HepG2 (cell line): ENCODE results near the gene WASF1. TPM values are rescaled to one million over a fixed set of nuclear protein-coding genes. Genes with fewer than 3 reads are reported as not detected.

Source experiments
- ATAC-seq: fragments of 200-7000 bp; cut with Tn5 transposase; 3 replicates; pipeline ENCODE4 v1.9.1; 2020; ENCODE audit warnings: mild to moderate bottlenecking, moderate library complexity
- BruUV-seq: library from RNA; stranded (reverse); fragments of 400-500 nt; replicated peaks from 2 replicates; lab custom pipeline; 2021; lab: Mats Ljungman, UMichigan
- CTCF ChIA-PET: fragments of 300-600 bp; formaldehyde crosslinking; extraction: SDS; loops from one replicate; lab custom pipeline; 2021; ENCODE audit warnings: low total read pairs, inconsistent platforms, low intra/inter-chr PET ratio; lab: Yijun Ruan, JAX
- POLR2A ChIA-PET: fragments of 350-600 bp; sonication (Branson Sonifier 250); formaldehyde crosslinking; loops from one replicate; lab custom pipeline; 2020; ENCODE audit warnings: antibody characterized with exemption, inconsistent platforms; lab: Yijun Ruan, JAX
- DNase-seq: peaks from one replicate; pipeline ENCODE4 v3.0.0-alpha.2; 2015; ENCODE audit warnings: low spot score
- FAIRE-seq: peaks from 3 replicates; lab custom pipeline; 2011; peaks lifted over from hg19 to GRCh38; lab: Jason Lieb, UNC
- H2AFZ ChIP-seq: one replicate; pipeline ENCODE4 v1.6.1; 2011; ENCODE audit warnings: low read length, inconsistent platforms
- H3K27ac ChIP-seq: fragments of 300-600 bp; 3 replicates; pipeline ENCODE4 v1.8.0; 2011; ENCODE audit warnings: mixed run types, mild to moderate bottlenecking, mixed read lengths, low read length, inconsistent platforms; ENCODE audit not compliant: insufficient read depth; ENCODE audit errors: extremely low read length
- H3K27me3 ChIP-seq, 2 experiments: fragments of 200-600 bp in 1 of 2; 2 replicates in 1 of 2; 3 replicates in 1 of 2; pipeline versions ENCODE4 v1.6.0 to v1.8.0; 2011; ENCODE audit warnings: low read length in 2 of 2, mild to moderate bottlenecking in 2 of 2, moderate library complexity in 2 of 2, inconsistent platforms in 1 of 2; ENCODE audit not compliant: insufficient read depth in 2 of 2, control insufficient read depth in 1 of 2
- H3K36me3 ChIP-seq, 2 experiments: fragments of 200-600 bp in 1 of 2; replicated peaks in 1 of 2; 2 replicates in 1 of 2; 3 replicates in 1 of 2; pipeline versions ENCODE4 v1.5.1 to v1.8.0; 2011; ENCODE audit warnings: low read length in 2 of 2, inconsistent platforms in 1 of 2; ENCODE audit not compliant: insufficient read depth in 2 of 2, control insufficient read depth in 1 of 2
- H3K4me1 ChIP-seq: 2 replicates; pipeline ENCODE4 v1.5.1; 2012; ENCODE audit warnings: low read length, inconsistent platforms; ENCODE audit not compliant: insufficient read depth
- H3K4me2 ChIP-seq: 2 replicates; pipeline ENCODE4 v1.6.0; 2011; ENCODE audit warnings: low read depth, low read length, inconsistent platforms
- H3K4me3 ChIP-seq, 3 experiments: fragments of 200-600 bp in 1 of 3; sonication (generic), shearing (Covaris generic) in 1 of 3; replicated peaks in 1 of 3; 2 replicates each; pipeline ENCODE4 v1.5.1; 2011 to 2016; ENCODE audit warnings: low read length in 3 of 3, inconsistent platforms in 2 of 3, low read depth in 2 of 3, mild to moderate bottlenecking in 2 of 3, control low read depth in 1 of 3, mixed read lengths in 1 of 3; ENCODE audit not compliant: insufficient read depth in 1 of 3
- H3K79me2 ChIP-seq: one replicate; pipeline ENCODE4 v1.6.1; 2011; ENCODE audit warnings: low read length, inconsistent platforms; ENCODE audit not compliant: insufficient read depth
- H3K9ac ChIP-seq: 2 replicates; pipeline ENCODE4 v1.6.0; 2011; ENCODE audit warnings: mild to moderate bottlenecking, low read depth, low read length, inconsistent platforms; ENCODE audit not compliant: insufficient read depth
- H3K9me3 ChIP-seq: 2 replicates; pipeline ENCODE4 v1.5.1; 2012; ENCODE audit warnings: mild to moderate bottlenecking, low read length
- H4K20me1 ChIP-seq: 2 replicates; pipeline ENCODE4 v1.6.0; 2011; ENCODE audit warnings: inconsistent platforms, mild to moderate bottlenecking, low read length, moderate library complexity; ENCODE audit not compliant: insufficient read depth
- ASH2L ChIP-seq: fragments of 300-600, 200-600 bp; sonication (generic); IDR thresholded peaks from 2 replicates; pipeline ENCODE4 v1.7.0; 2017; ENCODE audit warnings: low read depth, mild to moderate bottlenecking, moderate library complexity, mixed read lengths, low read length; ENCODE audit not compliant: insufficient read length
- ERF ChIP-seq: IDR thresholded peaks from 2 replicates; pipeline ENCODE4 v1.6.1; 2018; ENCODE audit warnings: missing biosample characterization, missing genetic modification reagents
- GATAD2A ChIP-seq: IDR thresholded peaks from 2 replicates; pipeline ENCODE4 v1.6.1; 2016
- HNF4G ChIP-seq, 2 experiments: sonication (generic) in 1 of 2; formaldehyde crosslinking in 1 of 2; IDR thresholded peaks; 2 replicates each; pipeline versions ENCODE4 v1.4.0 to v1.6.1; 2011 to 2020; ENCODE audit warnings: borderline replicate concordance in 2 of 2, low read depth in 2 of 2, mild to moderate bottlenecking in 2 of 2, low read length in 1 of 2, missing genetic modification reagents in 1 of 2, moderate library complexity in 1 of 2
- KLF11 ChIP-seq: IDR thresholded peaks from 2 replicates; pipeline ENCODE4 v1.6.1; 2016; ENCODE audit warnings: missing compliant biosample characterization
- MAFK ChIP-seq, 2 experiments: IDR thresholded peaks in 1 of 2; conservative IDR thresholded peaks in 1 of 2; 2 replicates each; pipeline ENCODE4 v1.6.1; 2011; ENCODE audit warnings: improper control_type of control experiment in 2 of 2, low read length in 2 of 2
- NFE2L1 ChIP-seq: sonication (generic); formaldehyde crosslinking; IDR thresholded peaks from 2 replicates; pipeline ENCODE4 v1.4.0; 2020; ENCODE audit warnings: missing genetic modification reagents, mild to moderate bottlenecking, borderline replicate concordance
- RXRA ChIP-seq: sonication (generic); formaldehyde crosslinking; IDR thresholded peaks from 2 replicates; pipeline ENCODE4 v1.5.1; 2020; ENCODE audit warnings: missing genetic modification reagents
- TRAFD1 ChIP-seq: sonication (generic); formaldehyde crosslinking; IDR thresholded peaks from 2 replicates; pipeline ENCODE4 v1.5.1; 2020; ENCODE audit warnings: missing genetic modification reagents, mild to moderate bottlenecking, borderline replicate concordance
- ZBTB1 ChIP-seq: sonication (generic); formaldehyde crosslinking; IDR thresholded peaks from 2 replicates; pipeline ENCODE4 v1.4.0; 2020; ENCODE audit warnings: missing genetic modification reagents, borderline replicate concordance
- ZNF251 ChIP-seq: sonication (generic); formaldehyde crosslinking; IDR thresholded peaks from 2 replicates; pipeline ENCODE4 v1.9.0; 2021; ENCODE audit warnings: mild to moderate bottlenecking, missing genetic modification reagents
- ZNF468 ChIP-seq: sonication (generic); formaldehyde crosslinking; IDR thresholded peaks from 2 replicates; pipeline ENCODE4 v1.8.0; 2022; ENCODE audit warnings: mild to moderate bottlenecking, moderate library complexity, missing genetic modification reagents
- WGBS: methylation state at CpG from one replicate; pipeline ENCODE4 v1.1.6; 2017; ENCODE audit warnings: low lambda C conversion rate; 5-methylcytosine and 5-hydroxymethylcytosine counted together
- in situ Hi-C: cut with HindIII; loops from 2 replicates; pipeline ENCODE4 v1.10.0; 2017; ENCODE audit warnings: low pct_unique_long_range_greater_than_20kb; ENCODE audit not compliant: extremely low pct_ligation_motif_present
- intact Hi-C: fragments of 100-400 bp; cut with micrococcal nuclease; formaldehyde crosslinking; loops from one replicate; pipeline ENCODE4 v1.10.0; 2022; ENCODE audit not compliant: unreplicated experiment
- polyA plus RNA-seq, 8 experiments: library from polyadenylated mRNA; depleted of rRNA in 3 of 8; stranded (reverse) in 7 of 8; unstranded in 1 of 8; fragments of >200 nt; fragmentation: Illumina TruSeq in 4 of 8; extraction: Trizol in 4 of 8; gene quantifications; 2 replicates each; pipeline versions ENCODE4 v1.2.1 to v1.2.3, GENCODE V29; 2011 to 2016; ENCODE audit warnings: low read depth in 4 of 8, missing spikeins in 1 of 8, mixed read lengths in 1 of 8; ENCODE audit not compliant: insufficient read depth in 1 of 8
- total RNA-seq, 5 experiments: library from RNA; depleted of rRNA; stranded (reverse); fragments of >200 nt; fragmentation: Illumina TruSeq; extraction: Trizol; gene quantifications; 2 replicates each; pipeline ENCODE4 v1.2.3, GENCODE V29; 2016; ENCODE audit warnings: low read depth in 1 of 5
- TF ChIP-seq, protein P1 (sequence below): sonication (generic); formaldehyde crosslinking; IDR thresholded peaks from 2 replicates; pipeline ENCODE4 v1.4.0; 2020; ENCODE audit warnings: missing genetic modification reagents, borderline replicate concordance
- TF ChIP-seq, protein P2 (sequence below): IDR thresholded peaks from 2 replicates; pipeline ENCODE4 v1.6.1; 2012; ENCODE audit warnings: inconsistent platforms
- TF ChIP-seq, protein P3 (sequence below): sonication (generic); formaldehyde crosslinking; IDR thresholded peaks from 2 replicates; pipeline ENCODE4 v1.8.0; 2022; ENCODE audit warnings: missing genetic modification reagents, low read depth, mild to moderate bottlenecking, borderline replicate concordance
- TF ChIP-seq, protein P4 (sequence below): sonication (generic); formaldehyde crosslinking; IDR thresholded peaks from 2 replicates; pipeline ENCODE4 v1.4.0; 2020; ENCODE audit warnings: missing genetic modification reagents

The WASF1 gene
- total and polyA plus RNA-seq, 2 of the 13 experiments (the other 11 are each of a cell fraction or from before 2014, with no cell fraction given) = 8.5 to 17.3 TPM

DNA sequence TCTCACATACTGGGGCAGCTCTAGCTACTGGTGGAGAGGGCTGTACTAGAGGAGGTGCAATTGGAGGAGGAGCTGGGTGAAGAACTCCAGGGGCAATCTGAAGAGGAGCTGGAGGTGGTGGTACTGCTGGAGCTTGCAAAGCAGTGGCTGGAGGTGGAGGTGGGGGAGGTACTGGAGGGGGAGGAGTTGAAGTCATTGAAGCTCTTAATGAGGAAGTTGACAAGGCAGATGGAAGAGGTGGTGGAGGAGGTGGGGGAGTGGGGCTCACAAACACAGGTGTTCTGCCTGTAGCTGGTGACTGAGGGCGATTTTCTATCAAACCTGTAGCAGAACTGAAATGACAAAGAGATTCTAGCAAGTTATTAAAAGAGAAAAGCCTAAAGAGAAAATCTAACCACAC lies 77.6 kb downstream of the WASF1 start (continued):
- no peak for TF ChIP-seq ZNF251 (CRISPR knock-in tag)
- no peak for TF ChIP-seq ZNF468 (CRISPR knock-in tag)
- TF ChIP-seq, protein P1, sequence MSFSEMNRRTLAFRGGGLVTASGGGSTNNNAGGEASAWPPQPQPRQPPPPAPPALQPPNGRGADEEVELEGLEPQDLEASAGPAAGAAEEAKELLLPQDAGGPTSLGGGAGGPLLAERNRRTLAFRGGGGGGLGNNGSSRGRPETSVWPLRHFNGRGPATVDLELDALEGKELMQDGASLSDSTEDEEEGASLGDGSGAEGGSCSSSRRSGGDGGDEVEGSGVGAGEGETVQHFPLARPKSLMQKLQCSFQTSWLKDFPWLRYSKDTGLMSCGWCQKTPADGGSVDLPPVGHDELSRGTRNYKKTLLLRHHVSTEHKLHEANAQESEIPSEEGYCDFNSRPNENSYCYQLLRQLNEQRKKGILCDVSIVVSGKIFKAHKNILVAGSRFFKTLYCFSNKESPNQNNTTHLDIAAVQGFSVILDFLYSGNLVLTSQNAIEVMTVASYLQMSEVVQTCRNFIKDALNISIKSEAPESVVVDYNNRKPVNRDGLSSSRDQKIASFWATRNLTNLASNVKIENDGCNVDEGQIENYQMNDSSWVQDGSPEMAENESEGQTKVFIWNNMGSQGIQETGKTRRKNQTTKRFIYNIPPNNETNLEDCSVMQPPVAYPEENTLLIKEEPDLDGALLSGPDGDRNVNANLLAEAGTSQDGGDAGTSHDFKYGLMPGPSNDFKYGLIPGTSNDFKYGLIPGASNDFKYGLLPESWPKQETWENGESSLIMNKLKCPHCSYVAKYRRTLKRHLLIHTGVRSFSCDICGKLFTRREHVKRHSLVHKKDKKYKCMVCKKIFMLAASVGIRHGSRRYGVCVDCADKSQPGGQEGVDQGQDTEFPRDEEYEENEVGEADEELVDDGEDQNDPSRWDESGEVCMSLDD (CRISPR knock-in tag) = no peak
- TF ChIP-seq NFE2L1 (CRISPR knock-in tag) = no peak
- no peak for TF ChIP-seq ZBTB1

DNA sequence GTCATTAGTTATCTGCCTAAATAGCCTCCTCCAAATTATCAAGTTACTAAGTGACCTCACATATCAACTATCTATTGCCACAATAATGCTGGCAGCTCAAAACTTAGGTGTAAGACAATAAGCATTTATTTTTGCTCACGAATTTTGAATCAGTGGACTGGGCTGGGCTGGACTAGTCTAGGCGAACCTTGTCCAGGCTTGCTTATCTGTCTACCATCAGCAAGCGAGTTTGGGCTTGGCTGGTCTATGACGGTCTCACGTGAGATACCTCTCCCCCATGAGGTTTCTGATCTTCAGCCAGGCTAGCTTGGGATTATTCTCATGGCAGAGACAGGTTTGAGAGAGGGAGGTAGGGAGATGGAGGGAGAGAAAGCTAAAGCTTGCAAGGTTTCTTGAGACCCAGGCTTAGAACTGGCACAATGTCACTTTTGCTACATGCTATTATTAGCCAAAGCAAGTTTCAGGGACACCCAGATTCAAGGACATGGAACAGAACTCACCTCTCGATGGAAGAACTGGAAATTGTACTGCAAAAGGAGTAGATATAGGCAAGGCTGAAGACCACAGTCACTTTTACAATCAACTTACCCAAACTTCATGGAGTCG lies 80.9 kb downstream of the WASF1 start:
- Histone ChIP-seq H3K27ac (no peak overlapping the region), H3K4me1 (peaks cover 21% of the 10 kb centered on the region), H3K27me3 (no peaks in the 10 kb centered on the region), H3K9ac (no peak overlapping the region), H2AFZ (no peak overlapping the region), H3K79me2 (no peaks in the 10 kb centered on the region), H3K4me3 (no peak overlapping the region), H3K4me2 (no peak overlapping the region), H3K9me3 (no peaks in the 10 kb centered on the region), H4K20me1 (no peaks in the 10 kb centered on the region), H3K36me3 (peaks cover 6 to 11% of the 10 kb centered on the region in 2 experiments; a peak in 4 of 5 replicates)
- intact Hi-C loops (no loop called here), in situ Hi-C loops (no loop called here)
- WGBS = 90% methylated on average over 7 of the region's 7 CpGs
- ChIA-PET POLR2A (no interaction called here), CTCF (no interaction called here)
- DNase-seq (peak; percentile 6), ATAC-seq (no peak), FAIRE-seq (no peak)
- no TSS peak for BruUV-seq
- TF ChIP-seq, protein P2, sequence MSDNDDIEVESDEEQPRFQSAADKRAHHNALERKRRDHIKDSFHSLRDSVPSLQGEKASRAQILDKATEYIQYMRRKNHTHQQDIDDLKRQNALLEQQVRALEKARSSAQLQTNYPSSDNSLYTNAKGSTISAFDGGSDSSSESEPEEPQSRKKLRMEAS = no peak
- no peak for TF ChIP-seq RXRA (CRISPR knock-in tag)
- TF ChIP-seq TRAFD1 = no peak
- TF ChIP-seq, protein P3, sequence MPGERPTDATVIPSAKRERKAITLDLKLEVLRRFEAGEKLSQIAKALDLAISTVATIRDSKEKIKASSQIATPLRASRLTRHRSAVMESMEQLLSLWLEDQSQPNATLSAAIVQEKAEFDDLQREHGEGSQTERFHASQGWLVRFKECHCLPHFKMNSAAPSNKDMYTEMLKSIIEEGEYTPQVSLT (CRISPR knock-in tag) = no peak
- TF ChIP-seq, protein P4, sequence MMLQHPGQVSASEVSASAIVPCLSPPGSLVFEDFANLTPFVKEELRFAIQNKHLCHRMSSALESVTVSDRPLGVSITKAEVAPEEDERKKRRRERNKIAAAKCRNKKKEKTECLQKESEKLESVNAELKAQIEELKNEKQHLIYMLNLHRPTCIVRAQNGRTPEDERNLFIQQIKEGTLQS (CRISPR knock-in tag) = no peak
- no peak for TF ChIP-seq ERF (CRISPR knock-in tag)
- no peak for TF ChIP-seq HNF4G (IDR thresholded peaks at IDR 0.05; ENCODE audit: borderline replicate concordance, low read depth, low read length)
- TF ChIP-seq HNF4G (CRISPR knock-in tag; IDR thresholded peaks at IDR 0.05; ENCODE audit: borderline replicate concordance, low read depth) = no peak
- no peak for TF ChIP-seq ASH2L
- TF ChIP-seq GATAD2A = no peak
- no peak for TF ChIP-seq MAFK (conservative IDR thresholded peaks at IDR 0.05 in 1 of 2, IDR thresholded peaks at IDR 0.05 in 1 of 2; ENCODE audit: low read length in 2 of 2)
- TF ChIP-seq KLF11 (CRISPR knock-in tag) = no peak
